ENCODE results near the gene TMA7B. TPM values are rescaled to one million over a fixed set of nuclear protein-coding genes. Genes with fewer than 3 reads are reported as not detected.

TMA7B gene
- total RNA-seq, 4 donors from 2014 or later = not detected

DNA sequence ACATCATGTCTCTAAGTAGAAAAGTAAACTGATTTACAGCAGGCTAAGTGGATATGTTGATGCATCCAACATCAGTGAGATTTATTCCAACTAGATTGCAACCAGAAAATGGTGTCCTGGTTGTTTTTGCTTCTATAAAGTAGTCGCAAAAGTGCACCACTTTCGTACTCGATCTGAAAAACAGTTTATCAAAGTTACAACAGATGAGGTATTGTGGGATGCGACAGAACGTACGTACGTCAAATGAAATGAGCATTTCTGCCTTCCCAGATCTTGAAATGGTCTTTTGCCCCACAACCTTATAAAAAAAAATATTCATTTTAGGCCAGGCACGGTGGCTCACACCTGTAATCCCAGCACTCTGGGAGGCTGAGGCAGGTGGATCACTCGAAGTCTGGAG, 45.6 kb upstream of the TMA7B start:
- H3K27ac ChIP-seq = peak overlapping the region in 1 of 4 donors; percentile 29

DNA sequence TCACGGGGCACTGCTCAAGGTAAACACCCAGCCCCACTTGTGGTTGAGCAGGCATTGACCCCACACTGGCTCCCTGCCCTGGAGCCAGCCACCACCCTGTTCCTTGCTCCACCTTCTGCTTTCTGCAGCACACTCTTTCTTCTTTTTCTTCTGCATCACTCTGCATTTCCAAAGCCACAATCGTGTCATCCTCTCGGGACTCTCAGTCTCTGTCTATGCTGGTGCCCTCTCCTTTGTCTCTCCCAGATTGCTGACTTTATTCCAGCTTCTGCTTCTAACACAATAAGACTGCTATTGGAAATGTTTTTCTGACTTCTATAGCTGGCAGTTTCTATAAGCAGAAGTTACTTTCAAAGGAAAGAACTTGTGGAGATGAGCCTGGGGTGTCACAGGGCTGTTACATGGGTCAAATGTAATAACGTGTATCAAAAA, 44.9 kb upstream of the TMA7B start:
- Histone ChIP-seq H3K4me3 (no peak overlapping the region), H3K9me3 (no peaks in the 10 kb centered on the region), H3K4me1 (peaks cover 0 to 13% (median 0%) of the 10 kb centered on the region in 4 donors), H3K27me3 (no peaks in the 10 kb centered on the region), H3K36me3 (no peaks in the 10 kb centered on the region), H3K27ac (peak overlapping the region in 2 of 4 donors; percentile 11 to 29)
- TF ChIP-seq, protein P1, sequence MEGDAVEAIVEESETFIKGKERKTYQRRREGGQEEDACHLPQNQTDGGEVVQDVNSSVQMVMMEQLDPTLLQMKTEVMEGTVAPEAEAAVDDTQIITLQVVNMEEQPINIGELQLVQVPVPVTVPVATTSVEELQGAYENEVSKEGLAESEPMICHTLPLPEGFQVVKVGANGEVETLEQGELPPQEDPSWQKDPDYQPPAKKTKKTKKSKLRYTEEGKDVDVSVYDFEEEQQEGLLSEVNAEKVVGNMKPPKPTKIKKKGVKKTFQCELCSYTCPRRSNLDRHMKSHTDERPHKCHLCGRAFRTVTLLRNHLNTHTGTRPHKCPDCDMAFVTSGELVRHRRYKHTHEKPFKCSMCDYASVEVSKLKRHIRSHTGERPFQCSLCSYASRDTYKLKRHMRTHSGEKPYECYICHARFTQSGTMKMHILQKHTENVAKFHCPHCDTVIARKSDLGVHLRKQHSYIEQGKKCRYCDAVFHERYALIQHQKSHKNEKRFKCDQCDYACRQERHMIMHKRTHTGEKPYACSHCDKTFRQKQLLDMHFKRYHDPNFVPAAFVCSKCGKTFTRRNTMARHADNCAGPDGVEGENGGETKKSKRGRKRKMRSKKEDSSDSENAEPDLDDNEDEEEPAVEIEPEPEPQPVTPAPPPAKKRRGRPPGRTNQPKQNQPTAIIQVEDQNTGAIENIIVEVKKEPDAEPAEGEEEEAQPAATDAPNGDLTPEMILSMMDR (IDR thresholded peaks at IDR 0.05) = no peak
- no peak for TF ChIP-seq POLR2A (IDR thresholded peaks at IDR 0.05)
- DNase-seq = no peak

More for the DNA sequence above, 45.6 kb upstream of the TMA7B start:
- DNase-seq = no peak
- TF ChIP-seq, protein P1 (IDR thresholded peaks at IDR 0.05) = no peak
- TF ChIP-seq POLR2A (IDR thresholded peaks at IDR 0.05) = no peak
- no peak overlapping the region for H3K4me3 ChIP-seq
- H3K9me3 ChIP-seq = no peaks in the 10 kb centered on the region
- no peaks in the 10 kb centered on the region for H3K27me3 ChIP-seq
- H3K4me1 ChIP-seq = peaks cover 0 to 13% (median 0%) of the 10 kb centered on the region in 4 donors
- H3K36me3 ChIP-seq = no peaks in the 10 kb centered on the region

DNA sequence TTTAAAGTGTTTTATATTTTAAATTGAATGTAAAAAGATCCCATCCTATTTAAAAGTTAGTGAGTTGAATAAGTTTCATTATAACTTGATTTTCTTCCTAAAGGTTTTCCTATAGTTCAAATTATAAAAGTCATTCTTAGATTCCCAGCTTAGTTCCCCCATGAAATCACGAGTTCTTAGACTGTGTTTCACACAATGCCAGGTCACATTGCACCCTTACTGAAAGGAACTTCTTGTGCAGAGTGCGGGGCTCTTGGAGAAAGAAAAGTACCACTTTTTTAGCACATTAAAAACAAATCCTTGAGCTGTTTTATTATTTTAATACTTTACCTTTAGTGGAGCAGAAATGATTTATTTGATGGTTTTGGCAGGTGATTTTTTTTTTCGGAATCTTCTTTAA, 43.7 kb upstream of the TMA7B start:
- DNase-seq = no peak
- TF ChIP-seq POLR2A (IDR thresholded peaks at IDR 0.05) = no peak
- TF ChIP-seq, protein P1 (IDR thresholded peaks at IDR 0.05) = no peak
- Histone ChIP-seq H3K36me3 (no peaks in the 10 kb centered on the region), H3K4me1 (peaks cover 0 to 13% (median 0%) of the 10 kb centered on the region in 4 donors), H3K4me3 (no peak overlapping the region), H3K27ac (peak overlapping the region in 2 of 4 donors; percentile 5 to 22), H3K9me3 (no peaks in the 10 kb centered on the region), H3K27me3 (no peaks in the 10 kb centered on the region)

DNA sequence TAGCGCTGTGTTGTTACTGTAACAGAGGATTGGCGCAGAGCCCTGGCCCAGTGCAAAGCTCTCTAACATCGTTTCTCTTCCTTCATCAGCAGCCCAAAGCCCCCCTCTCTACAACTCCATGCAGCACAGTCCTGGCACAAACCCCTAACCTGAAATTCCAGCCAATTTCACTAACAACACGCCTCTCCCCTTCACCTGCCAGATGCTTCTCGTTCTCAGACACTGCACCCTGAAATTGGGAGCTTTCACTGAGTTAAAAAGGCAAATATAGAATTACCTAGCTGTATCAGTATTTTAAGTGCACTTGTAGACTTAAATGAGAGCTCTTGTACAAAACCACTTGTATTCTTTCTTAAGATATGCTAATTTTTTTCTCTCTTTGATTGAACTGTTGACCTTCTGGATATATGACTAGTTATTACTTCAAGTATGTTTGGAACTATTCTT, 43.0 kb upstream of the TMA7B start:
- H3K27ac ChIP-seq = peak overlapping the region in 3 of 4 donors; percentile 4 to 44 (median 14)
- no peaks in the 10 kb centered on the region for H3K36me3 ChIP-seq
- no peak for DNase-seq
- TF ChIP-seq, protein P1 (IDR thresholded peaks at IDR 0.05) = no peak
- no peak for TF ChIP-seq POLR2A (IDR thresholded peaks at IDR 0.05)
- H3K4me1 ChIP-seq = peaks cover 0 to 14% (median 0%) of the 10 kb centered on the region in 4 donors
- H3K27me3 ChIP-seq = no peaks in the 10 kb centered on the region
- H3K9me3 ChIP-seq = no peaks in the 10 kb centered on the region
- H3K4me3 ChIP-seq = no peak overlapping the region

DNA sequence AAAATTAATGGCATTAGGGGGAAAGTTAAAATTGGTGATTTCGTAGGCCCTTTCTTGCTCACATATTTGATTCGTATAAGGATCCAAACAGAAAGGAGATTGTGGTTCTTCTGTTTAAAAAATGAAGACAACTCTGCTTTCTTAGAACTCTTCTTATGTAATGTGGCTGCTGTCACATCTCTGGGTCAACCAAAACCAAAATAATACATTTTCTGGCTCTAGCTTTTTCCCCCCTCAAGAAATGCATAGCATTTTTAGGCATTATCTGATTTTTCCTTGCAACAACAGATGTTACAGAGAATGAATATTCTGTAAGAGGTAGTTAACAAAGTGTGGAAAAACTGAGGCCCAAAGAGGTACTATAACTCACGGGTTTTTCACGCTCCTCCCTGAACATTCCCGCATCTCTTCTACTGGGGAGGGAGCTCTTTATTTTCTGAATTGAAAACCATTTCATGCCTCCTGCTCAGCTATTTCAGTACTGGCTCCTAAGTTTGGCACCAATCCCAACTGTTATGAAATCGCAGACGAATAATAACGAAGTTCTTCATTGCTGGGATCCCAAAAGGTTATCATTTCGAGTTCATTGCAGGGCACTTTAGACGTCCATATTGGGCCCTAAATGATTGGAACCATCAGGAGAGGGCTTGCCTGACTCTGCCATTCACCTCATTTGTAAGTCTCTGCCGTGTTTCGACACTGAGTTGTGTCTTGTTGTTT, 42.3 kb upstream of the TMA7B start:
- DNase-seq = no peak
- H3K27ac ChIP-seq = peak overlapping the region in 2 of 4 donors; percentile 14 to 44

More for the DNA sequence above, 42.3 kb upstream of the TMA7B start:
- Histone ChIP-seq H3K36me3 (no peaks in the 10 kb centered on the region), H3K9me3 (no peaks in the 10 kb centered on the region), H3K4me3 (no peak overlapping the region), H3K4me1 (peaks cover 0 to 18% (median 0%) of the 10 kb centered on the region in 4 donors), H3K27me3 (no peaks in the 10 kb centered on the region)
- TF ChIP-seq POLR2A (IDR thresholded peaks at IDR 0.05) = no peak
- TF ChIP-seq, protein P1 (IDR thresholded peaks at IDR 0.05) = no peak

All from Peyer's patch (tissue), 4 donors.